HL-60 (cell line): ENCODE data around the gene CCSER1.

Experiments
- DNase-seq, 2 experiments: peaks; one replicate each; pipeline ENCODE4 v3.0.0-alpha.2; 2010 to 2020; ENCODE audit warnings: low read depth in 1 of 2, low spot score in 1 of 2
- H3K27ac ChIP-seq: fragments of 250-450 bp; sonication (Bioruptor Pico); replicated peaks from 2 replicates; pipeline ENCODE4 v1.5.1; 2020; ENCODE audit warnings: mild to moderate bottlenecking, moderate library complexity
- H3K27me3 ChIP-seq: fragments of 250-450 bp; sonication (Bioruptor Pico); 2 replicates; pipeline ENCODE4 v1.5.1; 2021; ENCODE audit warnings: mild to moderate bottlenecking, moderate library complexity; ENCODE audit not compliant: insufficient read depth, poor library complexity, severe bottlenecking
- H3K4me3 ChIP-seq: replicated peaks from 2 replicates; pipeline ENCODE4 v1.5.1; 2011; ENCODE audit warnings: mild to moderate bottlenecking, control low read depth, low read length; ENCODE audit not compliant: insufficient read depth
- CTCF ChIP-seq: IDR thresholded peaks from one replicate; pipeline ENCODE4 v1.5.1; 2011; ENCODE audit warnings: low read length, control low read depth, inconsistent platforms; ENCODE audit not compliant: insufficient read depth
- GABPA ChIP-seq: IDR thresholded peaks from 2 replicates; pipeline ENCODE4 v1.6.1; 2012; ENCODE audit warnings: low read depth
- POLR2AphosphoS5 ChIP-seq: IDR thresholded peaks from 2 replicates; pipeline ENCODE4 v1.6.1; 2012; ENCODE audit warnings: low read depth
- REST ChIP-seq: IDR thresholded peaks from 2 replicates; pipeline ENCODE4 v1.6.1; 2012; ENCODE audit warnings: low read depth; ENCODE audit not compliant: insufficient replicate concordance
- SPI1 ChIP-seq: IDR thresholded peaks from 2 replicates; pipeline ENCODE4 v1.6.1; 2012; ENCODE audit warnings: low read depth, mild to moderate bottlenecking, borderline replicate concordance

Gene CCSER1

GRCh38 chr4:91076147-91076546, 949.0 kb downstream of the CCSER1 start:
- Histone ChIP-seq H3K4me3 (no peak overlapping the region), H3K27ac (no peak overlapping the region), H3K27me3 (no peaks in the 10 kb centered on the region)
- TF ChIP-seq REST: no peak
- no peak for TF ChIP-seq SPI1
- TF ChIP-seq GABPA: no peak
- TF ChIP-seq POLR2AphosphoS5: no peak
- no peak for TF ChIP-seq CTCF
- no peak for DNase-seq

- TF ChIP-seq REST (no peak), CTCF (no peak), POLR2AphosphoS5 (no peak), GABPA (no peak), SPI1 (no peak)
- Histone ChIP-seq H3K4me3 (no peak overlapping the region), H3K27ac (no peak overlapping the region)
These were observed 958.8 kb downstream of the CCSER1 start for GRCh38 chr4:91085961-91086360.

GRCh38 chr4:91087743-91088142, 960.5 kb downstream of the CCSER1 start:
- Histone ChIP-seq H3K4me3 (no peak overlapping the region), H3K27me3 (no peaks in the 10 kb centered on the region), H3K27ac (no peak overlapping the region)
- no peak for DNase-seq
- TF ChIP-seq CTCF (no peak), REST (no peak), POLR2AphosphoS5 (no peak), SPI1 (no peak), GABPA (no peak)

More at GRCh38 chr4:91085961-91086360, 958.8 kb downstream of the CCSER1 start:
- DNase-seq: no peak
- H3K27me3 ChIP-seq: no peaks in the 10 kb centered on the region
